Upper lobe of left lung (tissue), 4 donors: Measurements from ENCODE around the gene OR4S1.
A peak's percentile ranks its signal among the peaks of the same experiment; 100 is the strongest.

ENCODE experiments used
- POLR2AphosphoS5 ChIP-seq, 2 donors: sonication (generic); formaldehyde crosslinking; IDR thresholded peaks; one replicate each; pipeline ENCODE4 v1.5.1; 2017; ENCODE audit warnings: antibody characterized with exemption in 2 of 2
- TF ChIP-seq, protein P1 (sequence below), 6 experiments: fragments of 450-650 bp in 4 of 6; fragments of 200-600 bp in 2 of 6; sonication (generic) in 2 of 6; IDR thresholded peaks; one replicate each; pipeline ENCODE4 v1.5.1; 2016 to 2019; ENCODE audit warnings: antibody characterized with exemption in 6 of 6

GRCh38 chr11:48307760-48308386, 1.9 kb downstream of the OR4S1 start:
- no peak for TF ChIP-seq POLR2AphosphoS5 (IDR thresholded peaks at IDR 0.05)
- TF ChIP-seq, protein P1, sequence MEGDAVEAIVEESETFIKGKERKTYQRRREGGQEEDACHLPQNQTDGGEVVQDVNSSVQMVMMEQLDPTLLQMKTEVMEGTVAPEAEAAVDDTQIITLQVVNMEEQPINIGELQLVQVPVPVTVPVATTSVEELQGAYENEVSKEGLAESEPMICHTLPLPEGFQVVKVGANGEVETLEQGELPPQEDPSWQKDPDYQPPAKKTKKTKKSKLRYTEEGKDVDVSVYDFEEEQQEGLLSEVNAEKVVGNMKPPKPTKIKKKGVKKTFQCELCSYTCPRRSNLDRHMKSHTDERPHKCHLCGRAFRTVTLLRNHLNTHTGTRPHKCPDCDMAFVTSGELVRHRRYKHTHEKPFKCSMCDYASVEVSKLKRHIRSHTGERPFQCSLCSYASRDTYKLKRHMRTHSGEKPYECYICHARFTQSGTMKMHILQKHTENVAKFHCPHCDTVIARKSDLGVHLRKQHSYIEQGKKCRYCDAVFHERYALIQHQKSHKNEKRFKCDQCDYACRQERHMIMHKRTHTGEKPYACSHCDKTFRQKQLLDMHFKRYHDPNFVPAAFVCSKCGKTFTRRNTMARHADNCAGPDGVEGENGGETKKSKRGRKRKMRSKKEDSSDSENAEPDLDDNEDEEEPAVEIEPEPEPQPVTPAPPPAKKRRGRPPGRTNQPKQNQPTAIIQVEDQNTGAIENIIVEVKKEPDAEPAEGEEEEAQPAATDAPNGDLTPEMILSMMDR (IDR thresholded peaks at IDR 0.05) = peak; percentile 46 to 80 (median 67)
